RWPE1 (cell line): ENCODE results near the gene EXOSC5.

Experiments used
- CTCF ChIA-PET: fragments of 350-600 bp; sonication (Branson Sonifier 250); formaldehyde crosslinking; extraction: SDS; loops from one replicate; lab custom pipeline; 2021; lab: Yijun Ruan, JAX
- POLR2A ChIA-PET: fragments of 400-600 bp; formaldehyde crosslinking; extraction: SDS; loops from one replicate; lab custom pipeline; 2020; ENCODE audit warnings: antibody characterized with exemption; ENCODE audit not compliant: low non-redundant PET; lab: Yijun Ruan, JAX
- DNase-seq: peaks from one replicate; pipeline ENCODE4 v3.0.0; 2012; ENCODE audit warnings: low spot score
- H3K27ac ChIP-seq: fragments of 450-650 bp; 2 replicates; pipeline ENCODE4 v1.5.1; 2017
- CTCF ChIP-seq: fragments of 450-650 bp; conservative IDR thresholded peaks from 2 replicates; pipeline ENCODE4 v1.5.1; 2017; ENCODE audit warnings: low read depth, mild to moderate bottlenecking

EXOSC5 gene

GRCh38 chr19:41366089-41366488, 31.1 kb downstream of the EXOSC5 start:
- ChIA-PET CTCF (interaction anchor here (1.2 kb wide), 1 partner anchor 10 kb away, joined by 5 read pairs; no protein-coding TSS in a partner anchor), POLR2A (no interaction called here)
- DNase-seq: no peak
- peak overlapping the region; percentile 92 for H3K27ac ChIP-seq
- TF ChIP-seq CTCF: no peak

DNA sequence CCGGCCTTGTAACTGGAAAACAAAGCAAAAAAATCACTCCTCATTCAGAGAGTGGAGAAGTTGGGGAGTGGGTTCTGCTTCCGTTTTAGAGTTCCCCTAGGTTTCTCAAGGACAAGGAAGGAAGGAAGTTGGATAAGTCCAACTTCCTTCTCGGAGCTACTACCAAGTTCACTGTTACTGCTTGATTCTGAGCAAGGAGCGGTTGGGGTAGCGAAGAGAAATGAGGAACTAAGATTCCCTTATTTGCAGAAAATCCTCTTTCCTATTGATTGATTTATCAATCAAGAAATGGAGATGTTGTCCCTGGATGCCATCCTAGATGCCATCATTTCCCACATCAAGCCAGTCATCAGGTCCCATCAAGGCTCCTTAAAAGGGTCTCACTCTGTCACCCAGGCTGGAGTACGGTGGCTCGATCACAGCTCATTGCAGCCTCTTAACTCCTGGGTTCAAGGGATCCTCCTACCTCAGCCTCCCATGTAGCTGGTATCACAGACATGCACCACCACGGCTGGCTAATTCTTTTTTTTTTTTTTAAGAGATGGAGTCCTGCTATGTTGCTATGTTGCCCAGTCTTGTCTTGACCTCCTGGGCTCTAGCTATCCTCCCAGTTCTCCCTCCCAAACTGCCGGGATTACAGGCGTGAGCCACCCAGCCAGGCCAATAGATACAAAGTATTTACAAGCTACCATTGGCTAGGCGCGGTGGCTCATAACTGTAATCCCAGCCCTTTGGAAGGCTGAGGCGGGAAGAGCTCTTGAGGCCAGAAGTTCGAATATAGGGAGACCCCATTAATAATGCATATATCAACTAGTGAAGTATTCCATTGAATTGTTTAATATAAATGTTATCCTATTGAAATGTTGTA, 32.4 kb downstream of the EXOSC5 start:
- peak overlapping the region; percentile 98 for H3K27ac ChIP-seq
- TF ChIP-seq CTCF: no peak
- CTCF ChIA-PET: interaction anchor here (0.5 to 1.6 kb wide), 5 partner anchors 9 to 64 kb away, joined by 3 to 6 read pairs (median 3); no protein-coding TSS in a partner anchor
- POLR2A ChIA-PET: interaction anchor here (1.0 to 1.6 kb wide), 3 partner anchors 10 to 21 kb away, joined by 3 to 9 read pairs (median 4); no protein-coding TSS in a partner anchor
- no peak for DNase-seq

DNA sequence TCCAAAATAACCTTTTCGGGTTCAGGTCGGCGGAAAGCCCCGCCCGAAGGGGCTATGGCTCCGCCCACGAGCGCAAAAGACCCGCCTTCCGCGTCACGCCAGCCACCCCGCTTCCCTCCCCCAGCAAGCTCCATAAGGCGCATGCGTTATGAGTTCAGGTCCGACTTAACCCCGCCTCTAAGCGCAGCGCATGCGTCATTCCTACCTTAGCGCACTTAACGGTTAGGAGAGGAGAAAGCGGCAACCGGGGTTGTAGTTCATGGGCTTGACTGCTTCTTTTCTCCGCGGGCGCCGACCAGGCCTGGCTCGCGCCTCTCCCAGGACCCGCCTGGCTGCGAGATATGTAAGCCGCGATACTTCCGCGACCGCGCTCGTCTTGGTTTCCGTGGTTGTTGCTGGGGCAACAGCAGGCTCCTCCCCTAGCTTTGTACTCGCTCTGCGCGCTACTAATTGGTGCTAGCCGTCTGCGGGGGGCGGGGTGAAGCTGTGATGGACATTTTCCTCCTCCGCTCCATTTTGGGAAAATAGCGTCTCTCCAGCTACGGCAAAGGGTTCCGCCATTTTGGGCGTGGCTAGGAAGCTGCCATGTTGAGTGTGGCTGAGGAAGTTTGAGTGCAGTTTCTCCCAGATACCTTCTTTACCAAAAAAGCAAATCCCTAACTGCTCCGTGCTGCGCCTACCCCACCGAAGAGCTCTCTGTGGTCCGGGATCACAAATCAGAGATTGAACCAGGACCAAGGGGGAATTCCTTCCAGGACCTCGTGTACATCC, 33.2 kb downstream of the EXOSC5 start, which contains the start of gene B9D2:
Gene B9D2 (minus strand): TSS at position 397 of the 771 bp plus-strand sequence. CDS start 630 bp downstream, outside the sequence.
- TF ChIP-seq CTCF: no peak
- DNase-seq: peak; percentile 99
- ChIA-PET POLR2A (interaction anchor here (0.6 to 1.6 kb wide), 4 partner anchors 9 to 22 kb away, joined by 3 to 9 read pairs (median 4); no protein-coding TSS in a partner anchor), CTCF (interaction anchor here (0.5 to 1.6 kb wide), 4 partner anchors 17 to 115 kb away, joined by 3 to 6 read pairs (median 4); no protein-coding TSS in a partner anchor)
- H3K27ac ChIP-seq: peak within 1 kb of the TSS; percentile 98

- TF ChIP-seq CTCF: no peak
- ChIA-PET CTCF (interaction anchor here (1.6 kb wide), 1 partner anchor 55 kb away, joined by 6 read pairs; no protein-coding TSS in a partner anchor), POLR2A (interaction anchor here (0.6 to 1.6 kb wide), 2 partner anchors 12 to 18 kb away, joined by 4 to 9 read pairs; no protein-coding TSS in a partner anchor)
- DNase-seq: no peak
- peak overlapping the region; percentile 98 for H3K27ac ChIP-seq
Measured at GRCh38 chr19:41363371-41363752, 33.8 kb downstream of the EXOSC5 start.

DNA sequence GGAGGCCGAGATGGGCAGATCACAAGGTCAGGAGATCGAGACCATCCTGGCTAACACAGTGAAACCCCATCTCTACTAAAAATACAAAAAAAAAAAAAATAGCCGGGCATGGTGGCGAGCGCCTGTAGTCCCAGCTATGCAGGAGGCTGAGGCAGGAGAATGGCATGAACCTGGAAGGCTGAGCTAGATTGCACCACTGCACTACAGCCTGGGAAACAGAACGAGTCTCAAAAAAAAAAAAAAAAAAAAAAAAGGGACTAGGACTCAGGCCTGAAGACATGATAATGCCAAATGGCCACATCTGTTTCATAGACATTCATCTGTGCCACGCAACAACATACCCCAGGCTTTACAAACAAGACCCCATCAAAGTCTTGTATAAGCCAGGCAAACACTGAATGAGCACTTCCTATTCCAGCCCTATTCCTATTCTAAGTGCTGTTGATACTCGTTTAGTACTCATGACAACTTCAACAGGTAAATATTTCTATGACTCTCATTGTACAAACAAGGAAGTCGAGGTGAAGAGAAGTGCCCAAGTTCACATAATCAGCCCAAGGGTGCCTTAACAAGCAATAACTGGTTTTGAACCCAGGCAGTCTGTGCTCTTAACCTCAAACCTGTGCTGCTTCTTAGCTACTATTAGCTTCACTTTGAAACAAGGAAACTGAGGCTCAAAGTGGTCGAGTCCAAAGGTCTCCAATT, 34.9 kb downstream of the EXOSC5 start:
- ChIA-PET POLR2A (interaction anchor here (0.7 kb wide), 1 partner anchor 233 kb away, joined by 4 read pairs; no protein-coding TSS in a partner anchor), CTCF (interaction anchor here (0.6 kb wide), 1 partner anchor 39 kb away, joined by 4 read pairs; no protein-coding TSS in a partner anchor)
- H3K27ac ChIP-seq: no peak overlapping the region
- DNase-seq: no peak
- TF ChIP-seq CTCF: no peak
